NK-92 treated with Interleukin-12 subunit alpha and Interleukin-12 subunit beta, amount 100 ng/mL, for 24 hours (cell line): ENCODE data around the gene KRT85.

Experiments
- DNase-seq: peaks from one replicate; lab custom pipeline; 2025; lab: John Stamatoyannopoulos, UW

KRT85 gene

GRCh38 chr12:52394836-52395405 lies 27.6 kb upstream of the KRT85 start:
- DNase-seq: no peak

DNA sequence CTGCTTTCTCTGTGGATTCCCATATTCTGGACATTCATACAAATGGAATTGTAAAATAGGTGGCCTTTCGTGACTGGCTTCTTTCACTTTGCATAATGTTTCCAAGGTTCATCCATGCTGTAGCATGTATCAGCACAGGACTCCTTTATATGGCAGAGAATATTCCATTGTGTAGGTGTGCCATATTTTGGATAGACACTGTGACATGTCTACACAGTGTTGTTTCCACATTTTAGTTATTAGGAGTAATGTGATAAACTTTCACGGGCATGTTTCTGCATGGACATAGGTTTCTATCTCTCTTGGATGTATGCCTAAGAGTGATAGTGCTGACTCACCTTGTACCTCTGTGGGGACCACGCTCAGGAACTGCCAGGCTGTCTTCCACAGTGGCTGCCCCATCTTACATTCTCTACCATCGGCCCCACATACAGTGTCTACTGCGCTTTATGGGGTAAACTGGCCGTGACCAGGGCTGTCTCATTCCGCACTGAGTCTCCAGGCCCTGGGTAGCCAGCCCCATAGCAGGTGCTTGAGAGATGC lies 25.3 kb upstream of the KRT85 start:
- DNase-seq: no peak

DNA sequence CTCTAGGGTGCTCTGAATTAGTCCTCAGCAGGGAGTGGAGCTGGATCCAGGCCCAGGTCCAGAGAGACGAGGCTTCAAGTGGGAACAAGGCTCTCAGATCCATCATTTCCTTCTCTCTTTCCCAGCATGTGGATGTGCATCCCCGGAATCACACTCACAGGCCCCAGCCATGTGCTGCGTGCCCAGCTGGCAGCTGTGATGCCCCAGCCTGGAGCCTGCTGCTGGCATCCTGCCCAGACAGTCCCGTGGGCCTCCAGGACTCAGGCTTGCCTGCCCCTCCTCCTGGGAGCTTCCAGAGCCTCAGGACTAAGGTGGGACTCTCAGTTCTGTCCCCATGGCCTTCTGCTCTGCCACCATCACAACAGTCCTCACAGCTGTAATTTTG lies 24.3 kb upstream of the KRT85 start:
- DNase-seq: no peak

- DNase-seq: no peak
Measured at GRCh38 chr12:52390739-52391617, 23.7 kb upstream of the KRT85 start.

DNA sequence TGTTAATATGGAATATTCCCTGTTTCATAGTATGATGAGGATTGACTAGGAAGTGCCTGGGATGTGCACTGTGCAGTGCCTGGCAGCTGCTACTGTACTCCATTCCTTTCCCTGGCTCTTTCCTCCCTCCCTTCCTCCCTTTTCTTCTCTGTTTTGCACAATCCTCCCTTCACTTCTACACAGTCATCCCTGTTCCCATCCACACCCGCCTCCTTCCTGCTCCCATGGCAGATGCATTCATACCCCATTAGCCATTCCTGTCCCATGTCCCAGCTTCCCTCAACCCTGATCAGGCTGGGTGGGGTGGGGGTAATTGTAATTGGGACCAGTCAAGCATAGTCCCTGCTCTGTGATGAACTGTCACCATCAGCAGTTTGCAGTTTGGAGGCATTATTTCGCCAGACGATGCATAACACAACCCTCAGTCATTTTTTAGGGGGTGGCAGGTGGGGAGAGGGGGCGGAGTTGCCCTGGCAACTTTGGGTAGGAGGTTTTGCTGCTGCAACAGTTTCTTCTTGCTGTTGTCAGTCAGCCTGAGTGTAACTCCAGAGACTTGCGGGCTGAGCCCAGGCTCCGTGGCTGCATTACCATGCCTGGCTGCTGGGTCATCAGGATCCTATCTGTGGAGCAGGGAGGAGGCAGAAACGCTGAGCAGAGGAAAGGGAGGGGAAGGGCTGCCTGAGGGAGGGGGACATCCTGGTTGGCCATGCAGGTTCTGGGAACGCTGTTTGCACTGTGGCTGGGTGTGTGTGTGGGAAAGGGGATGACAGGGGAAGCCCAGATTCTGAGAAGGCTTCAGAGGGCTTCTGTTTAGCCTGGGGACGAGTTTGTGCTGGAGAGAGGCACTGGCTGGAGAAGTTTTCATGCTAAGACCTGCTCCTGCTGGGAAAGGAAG lies 22.3 kb upstream of the KRT85 start:
- DNase-seq: no peak

- DNase-seq: no peak
Measured at GRCh38 chr12:52387859-52388258, 20.6 kb upstream of the KRT85 start.

DNA sequence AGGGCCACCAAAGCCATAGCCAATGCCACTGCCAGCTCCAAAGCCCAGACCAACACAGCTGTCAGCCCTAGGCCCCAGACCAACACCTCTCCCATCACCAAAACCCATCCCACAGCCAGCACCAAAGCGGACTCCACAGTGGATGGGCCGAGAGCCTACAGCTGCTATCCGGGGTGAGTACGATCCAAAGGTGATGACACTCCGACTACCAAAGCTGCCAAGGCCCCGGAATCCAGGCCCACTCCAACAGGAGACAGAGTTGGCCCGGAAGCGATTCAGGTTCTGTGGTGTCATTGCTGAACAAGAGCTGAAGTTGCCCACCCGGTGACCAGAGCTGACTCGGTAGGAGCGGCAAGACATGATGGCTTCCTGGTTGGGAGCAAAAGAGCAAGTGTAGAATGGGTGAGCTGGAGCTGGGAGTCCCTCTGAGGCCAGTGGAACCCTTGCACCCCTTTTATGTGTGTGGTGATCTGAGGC lies 18.0 kb upstream of the KRT85 start, which contains the start of gene KRT84:
KRT84 (minus strand) TSS at position 427 of the 477 bp plus-strand sequence; CDS start at position 360, 67 bp downstream.
- DNase-seq: no peak

GRCh38 chr12:52383331-52383730 lies 16.1 kb upstream of the KRT85 start:
- no peak for DNase-seq

- DNase-seq: no peak
Measured at GRCh38 chr12:52382854-52383253, 15.6 kb upstream of the KRT85 start.

- no peak for DNase-seq
Measured at GRCh38 chr12:52381206-52381605, 13.9 kb upstream of the KRT85 start.

- no peak for DNase-seq
Measured at GRCh38 chr12:52380271-52380694, 13.0 kb upstream of the KRT85 start.

DNA sequence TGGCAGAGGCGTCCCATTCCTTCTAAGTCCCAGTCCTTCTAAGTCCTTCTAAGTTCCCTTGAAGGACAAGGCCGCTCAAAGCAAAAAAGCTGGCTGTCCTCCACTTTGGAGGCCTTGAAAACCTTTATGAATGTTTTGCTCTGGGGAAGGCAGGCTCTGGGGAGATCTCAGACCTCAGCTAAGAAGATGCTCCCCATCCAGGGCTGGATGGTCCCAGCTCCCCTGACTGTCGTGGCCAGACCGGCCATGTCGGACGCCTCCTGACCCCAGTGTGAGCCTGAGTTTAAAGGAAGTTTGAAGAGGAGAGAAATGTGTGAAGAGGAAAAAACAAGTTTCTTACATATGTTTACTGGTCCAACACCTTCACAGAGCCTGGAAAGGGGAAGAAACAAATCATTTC lies 12.3 kb upstream of the KRT85 start:
- DNase-seq: no peak

DNA sequence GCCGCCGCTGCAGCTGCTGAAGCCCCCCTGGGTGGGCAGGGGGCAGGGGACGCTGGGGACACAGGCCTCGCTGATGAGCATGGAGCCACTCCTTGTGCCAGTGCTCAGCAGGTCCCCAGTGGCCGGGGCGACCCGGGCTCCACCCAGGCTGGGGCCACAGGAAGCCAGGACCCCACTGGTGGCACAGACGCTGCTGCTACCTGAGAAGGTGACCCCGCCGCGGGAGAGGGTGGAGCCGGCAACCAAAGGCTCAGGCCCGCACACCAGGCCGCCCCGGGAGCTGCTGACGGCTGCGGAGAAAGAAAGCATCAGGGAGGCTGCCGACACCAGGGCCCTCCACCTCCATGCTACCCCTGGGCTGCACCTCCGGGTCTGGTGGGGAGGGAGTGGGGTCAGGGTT lies 10.8 kb upstream of the KRT85 start:
- no peak for DNase-seq

- no peak for DNase-seq
Measured at GRCh38 chr12:52377266-52377665, 10.0 kb upstream of the KRT85 start.

GRCh38 chr12:52372216-52373154 lies 5.2 kb upstream of the KRT85 start:
- peak; percentile 18 for DNase-seq

DNA sequence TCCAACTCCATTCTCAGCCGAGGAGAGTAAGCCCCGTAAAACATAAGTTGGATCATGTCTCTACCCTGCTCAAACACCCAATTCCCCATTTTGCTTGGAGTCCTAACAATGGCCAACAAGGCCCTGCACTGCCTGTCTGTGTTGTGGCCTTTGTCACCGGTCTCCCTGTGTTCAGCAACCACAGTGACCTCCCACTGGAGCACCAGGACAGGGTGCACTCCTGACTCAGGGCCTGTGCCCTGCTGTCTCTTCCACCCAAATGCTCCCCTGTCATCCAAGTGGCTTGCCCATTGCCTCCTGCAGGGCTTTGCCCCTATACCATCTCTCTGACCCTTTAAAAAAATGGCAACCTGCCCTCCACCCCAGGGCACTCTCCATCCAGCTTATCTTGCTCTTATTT lies 4.4 kb upstream of the KRT85 start:
- DNase-seq: no peak

GRCh38 chr12:52370926-52371608 lies 3.8 kb upstream of the KRT85 start:
- DNase-seq: no peak

DNA sequence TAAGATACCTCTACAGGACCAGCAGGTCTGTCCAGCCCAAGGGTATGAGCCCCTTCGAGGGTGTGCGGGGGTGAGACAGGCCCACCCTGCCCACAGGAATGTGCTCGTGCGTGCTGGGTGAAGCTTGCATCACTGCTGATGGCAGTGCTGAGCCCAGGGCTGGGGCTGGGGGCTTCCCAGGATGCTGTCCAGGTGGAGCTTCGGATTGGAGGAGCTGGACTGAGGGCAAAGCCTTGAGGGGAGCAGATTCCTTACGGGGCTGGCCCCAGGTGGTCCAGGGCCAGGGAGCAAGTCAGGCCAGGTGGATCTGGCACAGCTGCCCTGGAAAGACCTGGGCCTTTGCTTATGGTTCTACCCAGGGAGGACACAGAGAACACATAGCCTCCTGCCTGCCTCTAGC lies 2.5 kb upstream of the KRT85 start:
- no peak for DNase-seq

DNA sequence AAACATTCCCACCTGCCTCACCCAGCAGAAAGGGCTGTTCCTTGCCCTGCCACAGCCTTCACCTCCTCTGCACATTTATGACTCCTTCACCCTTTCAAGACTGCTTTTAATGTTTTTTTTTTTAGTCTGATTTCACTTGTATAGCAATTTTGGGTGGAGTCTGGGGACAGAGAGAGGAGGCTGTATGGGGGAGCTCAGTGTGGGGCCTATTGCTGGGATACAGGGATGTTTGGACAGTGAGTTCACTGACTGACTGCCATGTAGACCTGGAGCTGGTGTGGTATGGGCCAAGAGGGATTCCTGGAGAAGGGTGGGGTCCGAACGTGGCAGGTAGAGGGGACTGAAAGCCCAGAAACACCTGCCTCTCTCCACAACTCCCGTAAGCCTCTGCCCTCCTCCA lies 1.9 kb upstream of the KRT85 start:
- DNase-seq: no peak

DNA sequence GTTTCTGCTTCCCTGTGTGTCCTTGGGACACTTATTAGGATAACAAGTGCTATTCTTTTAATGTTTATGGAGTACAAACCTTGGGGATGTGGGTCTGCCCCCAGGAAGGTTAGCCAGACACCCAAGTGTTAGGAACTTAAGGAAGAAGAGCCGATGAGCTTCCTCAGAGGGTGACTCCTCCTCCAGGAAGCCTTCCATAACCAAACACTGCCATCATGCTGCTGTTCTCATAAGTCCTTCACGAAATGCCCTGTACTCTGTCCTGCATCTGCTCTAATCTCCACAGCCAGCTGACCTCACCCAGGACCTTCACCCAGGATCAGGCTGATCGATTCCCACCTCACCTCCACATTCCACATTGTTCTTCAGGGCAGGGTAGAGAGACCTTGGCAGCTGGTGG lies 1.2 kb upstream of the KRT85 start:
- DNase-seq: no peak
